Hepatocyte (in vitro differentiated cells): ENCODE results near the gene HEATR5A. TPM values are rescaled to one million over a fixed set of nuclear protein-coding genes. Genes with fewer than 3 reads are reported as not detected.
"Not testable (repeated sequence)": the region's sequence is repeated elsewhere in the genome, so short reads cannot be mapped to it uniquely, and the experiment has no call there.

Source experiments
- DNase-seq: peaks from one replicate; pipeline ENCODE4 v3.0.0-alpha.2; 2016; ENCODE audit warnings: low spot score
- H2AFZ ChIP-seq: fragments of 200-600 bp; sonication (generic); 2 replicates; pipeline ENCODE4 v1.6.0; 2016; ENCODE audit warnings: antibody characterized with exemption, mild to moderate bottlenecking
- H3K27ac ChIP-seq: fragments of 200-600 bp; sonication (generic); 2 replicates; pipeline ENCODE4 v1.5.1; 2016; ENCODE audit warnings: mild to moderate bottlenecking
- H3K27me3 ChIP-seq: fragments of 200-600 bp; sonication (generic); 2 replicates; pipeline ENCODE4 v1.6.1; 2016
- H3K36me3 ChIP-seq: fragments of 200-600 bp; sonication (generic); replicated peaks from 2 replicates; pipeline ENCODE4 v1.5.1; 2016; ENCODE audit warnings: low read depth; ENCODE audit not compliant: insufficient read depth
- H3K4me1 ChIP-seq: fragments of 200-600 bp; sonication (generic); 2 replicates; pipeline ENCODE4 v1.5.1; 2016; ENCODE audit warnings: mild to moderate bottlenecking, moderate library complexity; ENCODE audit not compliant: insufficient read depth
- H3K4me2 ChIP-seq: fragments of 200-600 bp; sonication (generic); 2 replicates; pipeline ENCODE4 v1.6.0; 2016
- H3K4me3 ChIP-seq: fragments of 200-600 bp; sonication (generic); 2 replicates; pipeline ENCODE4 v1.5.1; 2016; ENCODE audit warnings: mild to moderate bottlenecking
- H3K79me2 ChIP-seq: fragments of 200-600 bp; sonication (generic); 2 replicates; pipeline ENCODE4 v1.6.0; 2017; ENCODE audit warnings: mild to moderate bottlenecking
- H3K9me2 ChIP-seq: fragments of 200-600 bp; sonication (generic); replicated peaks from 2 replicates; pipeline ENCODE4 v1.6.0; 2017; ENCODE audit warnings: mild to moderate bottlenecking; ENCODE audit not compliant: insufficient read depth
- H3K9me3 ChIP-seq: fragments of 200-600 bp; sonication (generic); 2 replicates; pipeline ENCODE4 v1.5.1; 2016; ENCODE audit warnings: low read depth, mild to moderate bottlenecking
- H4K20me1 ChIP-seq: fragments of 200-600 bp; sonication (generic); 2 replicates; pipeline ENCODE4 v1.6.0; 2016; ENCODE audit warnings: mild to moderate bottlenecking; ENCODE audit not compliant: insufficient read depth, poor library complexity, severe bottlenecking
- CTCF ChIP-seq: fragments of 200-600 bp; sonication (generic); IDR thresholded peaks from 2 replicates; pipeline ENCODE4 v1.5.1; 2016; ENCODE audit warnings: antibody characterized with exemption, mild to moderate bottlenecking; ENCODE audit not compliant: poor library complexity
- EZH2 ChIP-seq: fragments of 200-600 bp; sonication (generic); IDR thresholded peaks from 2 replicates; pipeline ENCODE4 v1.6.1; 2016; ENCODE audit warnings: antibody characterized with exemption, mild to moderate bottlenecking, borderline replicate concordance
- EZH2phosphoT487 ChIP-seq: fragments of 200-600 bp; sonication (generic); IDR thresholded peaks from one replicate; pipeline ENCODE4 v1.6.1; 2018; ENCODE audit warnings: antibody characterized with exemption, mild to moderate bottlenecking, low read depth, moderate library complexity; ENCODE audit not compliant: unreplicated experiment, severe bottlenecking
- WGBS: methylation state at CpG from one replicate; pipeline ENCODE4 v1.1.6; 2016; ENCODE audit warnings: low lambda C conversion rate; ENCODE audit errors: missing lambda C conversion rate; 5-methylcytosine and 5-hydroxymethylcytosine counted together
- polyA plus RNA-seq: library from polyadenylated mRNA; unstranded; fragments of >200 nt; fragmentation: Nextera tagmentation; extraction: Ambion mirVana; gene quantifications from 2 replicates; pipeline ENCODE4 v1.2.1, GENCODE V29; 2016
- total RNA-seq: library from RNA; depleted of rRNA; stranded (reverse); fragments of >200 nt; gene quantifications from 2 replicates; pipeline ENCODE4 v1.2.3, GENCODE V29; 2014

Gene HEATR5A
- total and polyA plus RNA-seq, 2 experiments from 2014 or later = 17.9 to 25.3 TPM

- no peaks in the 10 kb centered on the region for H3K79me2 ChIP-seq
- no peaks in the 10 kb centered on the region for H3K36me3 ChIP-seq
- WGBS = 62% methylated on average over 4 of the region's 4 CpGs
- no peak for TF ChIP-seq CTCF
- no peak for TF ChIP-seq EZH2
- no peak for TF ChIP-seq EZH2phosphoT487
- H3K27me3 ChIP-seq = no peaks in the 10 kb centered on the region
- H4K20me1 ChIP-seq = no peaks in the 10 kb centered on the region
- no peak overlapping the region for H3K4me3 ChIP-seq
- H3K4me2 ChIP-seq = no peak overlapping the region
- no peak overlapping the region for H3K27ac ChIP-seq
- no peak for DNase-seq
- no peaks in the 10 kb centered on the region for H3K4me1 ChIP-seq
- H3K9me3 ChIP-seq = no peaks in the 10 kb centered on the region
- no peak overlapping the region for H2AFZ ChIP-seq
- no peaks in the 10 kb centered on the region for H3K9me2 ChIP-seq
Observed at GRCh38 chr14:31280132-31280870, 140.0 kb downstream of the HEATR5A start.

GRCh38 chr14:31278883-31279282 is 141.5 kb downstream of the HEATR5A start:
- Histone ChIP-seq H3K9me3 (no peaks in the 10 kb centered on the region), H2AFZ (no peak overlapping the region), H3K27ac (no peak overlapping the region), H3K79me2 (no peaks in the 10 kb centered on the region), H3K36me3 (no peaks in the 10 kb centered on the region), H3K4me2 (no peak overlapping the region), H3K9me2 (no peaks in the 10 kb centered on the region), H4K20me1 (no peaks in the 10 kb centered on the region), H3K4me3 (no peak overlapping the region), H3K27me3 (no peaks in the 10 kb centered on the region), H3K4me1 (no peaks in the 10 kb centered on the region)
- WGBS = 89% methylated on average over 1 of the region's 1 CpG
- TF ChIP-seq EZH2 (no peak), EZH2phosphoT487 (no peak), CTCF (no peak)
- no peak for DNase-seq

GRCh38 chr14:31277085-31277484 is 143.3 kb downstream of the HEATR5A start:
- Histone ChIP-seq H2AFZ (no peak overlapping the region), H3K27me3 (no peaks in the 10 kb centered on the region), H3K9me3 (no peaks in the 10 kb centered on the region), H3K9me2 (no peaks in the 10 kb centered on the region), H3K4me3 (no peak overlapping the region), H3K4me2 (no peak overlapping the region), H3K27ac (no peak overlapping the region), H3K4me1 (no peaks in the 10 kb centered on the region), H4K20me1 (no peaks in the 10 kb centered on the region), H3K79me2 (no peaks in the 10 kb centered on the region), H3K36me3 (no peaks in the 10 kb centered on the region)
- TF ChIP-seq EZH2 (no peak), CTCF (no peak), EZH2phosphoT487 (no peak)
- no peak for DNase-seq
- 100% methylated on average over 1 of the region's 1 CpG for WGBS

GRCh38 chr14:31276417-31276816 is 143.9 kb downstream of the HEATR5A start:
- WGBS = 71% methylated on average over 5 of the region's 5 CpGs
- H2AFZ ChIP-seq, H3K27me3 ChIP-seq, H3K4me1 ChIP-seq, DNase-seq, H3K9me2 ChIP-seq, H3K27ac ChIP-seq, H3K4me3 ChIP-seq, H4K20me1 ChIP-seq, H3K79me2 ChIP-seq, H3K9me3 ChIP-seq, H3K36me3 ChIP-seq, H3K4me2 ChIP-seq: not testable (repeated sequence)
